Aortic smooth muscle cell (primary cell): ENCODE measurements around the gene PRKAG3. TPM values are rescaled to one million over a fixed set of nuclear protein-coding genes. Genes with fewer than 3 reads are reported as not detected.

ENCODE experiments used
- total RNA-seq: library from RNA; depleted of rRNA; stranded (reverse); fragments of >200 nt; gene quantifications from 2 replicates; pipeline ENCODE4 v1.2.3, GENCODE V29; 2014

PRKAG3 gene
- total RNA-seq, result 0.40 and 1.9 TPM in 2 replicates

GRCh38 chr2:218831378-218831990, at the start of gene PRKAG3:
Gene PRKAG3, minus strand, starts transcription at chr2:218831803.

GRCh38 chr2:218880102-218880858, 48.7 kb upstream of the PRKAG3 start, which contains the start of gene WNT10A:
Gene WNT10A, plus strand, starts transcription at chr2:218880852. Its CDS starts 144 bp downstream, at chr2:218880996.

GRCh38 chr2:218859556-218859987, 28.0 kb upstream of the PRKAG3 start, which contains the start of gene WNT6:
Gene WNT6, plus strand, starts transcription at chr2:218859805. Its CDS starts 233 bp downstream, at chr2:218860038.

GRCh38 chr2:218781691-218782527, 49.7 kb downstream of the PRKAG3 start, which contains the start of gene CYP27A1:
Gene CYP27A1, plus strand, starts transcription at chr2:218782147. Its CDS starts 36 bp downstream, at chr2:218782183.

Other genes with a start within 250 kb of the PRKAG3 start
- 2.1 and 4.0 TPM in 2 replicates for gene PLCD4, start 223.9 kb downstream of the PRKAG3 start, total RNA-seq
- 5.9 and 7.7 TPM in 2 replicates for gene ZNF142, start 172.2 kb downstream of the PRKAG3 start, total RNA-seq
- gene BCS1L, start 172.1 kb downstream of the PRKAG3 start, total RNA-seq, result 26.2 and 41.6 TPM in 2 replicates
- 29.3 and 31.6 TPM in 2 replicates for gene RNF25, start 159.8 kb downstream of the PRKAG3 start, total RNA-seq
- 17.2 and 17.6 TPM in 2 replicates for gene STK36, start 159.7 kb downstream of the PRKAG3 start, total RNA-seq
- 4.2 and 5.6 TPM in 2 replicates for gene TTLL4, start 121.0 kb downstream of the PRKAG3 start, total RNA-seq
- 13.5 and 18.1 TPM in 2 replicates for gene CYP27A1, start 49.7 kb downstream of the PRKAG3 start, total RNA-seq
- not detected in 2 replicates for gene WNT6, start 28.0 kb upstream of the PRKAG3 start, total RNA-seq
- not detected in 2 replicates for gene WNT10A, start 49.0 kb upstream of the PRKAG3 start, total RNA-seq
- not detected in 2 replicates for gene CDK5R2, start 127.9 kb upstream of the PRKAG3 start, total RNA-seq
- not detected in 2 replicates for gene FEV, start 153.4 kb upstream of the PRKAG3 start, total RNA-seq
- not detected in 2 replicates for gene CRYBA2, start 161.6 kb upstream of the PRKAG3 start, total RNA-seq
- not detected in 2 replicates for gene CFAP65, start 209.7 kb upstream of the PRKAG3 start, total RNA-seq
- gene IHH, start 229.1 kb upstream of the PRKAG3 start, total RNA-seq, result under 0.01 TPM in 1 of 2 replicates, not detected in the other